Activated effector memory CD4-positive, alpha-beta T cell treated with anti-CD3 and anti-CD28 coated beads, Interleukin-2, amount 50 U/mL, for 16 hours (primary cell): ENCODE results near the gene RGS1.

ENCODE experiments used
- DNase-seq: peaks from one replicate; pipeline ENCODE4 v3.0.0-alpha.2; 2020

Gene RGS1

GRCh38 chr1:192575499-192576189, at the start of gene RGS1:
RGS1 (plus strand) TSS chr1:192575773; CDS start chr1:192575793, 20 bp downstream.
- DNase-seq = peak; percentile 89

- no peak for DNase-seq
Measured at GRCh38 chr1:192527111-192527795, 48.3 kb upstream of the RGS1 start.

GRCh38 chr1:192527950-192528349, 47.6 kb upstream of the RGS1 start:
- no peak for DNase-seq

- DNase-seq = no peak
Measured at GRCh38 chr1:192529031-192529755, 46.4 kb upstream of the RGS1 start.

GRCh38 chr1:192529811-192530210, 45.8 kb upstream of the RGS1 start:
- no peak for DNase-seq

GRCh38 chr1:192530254-192530653, 45.3 kb upstream of the RGS1 start:
- DNase-seq = no peak

- DNase-seq = peak; percentile 81
Measured at GRCh38 chr1:192531037-192531703, 44.4 kb upstream of the RGS1 start.

- no peak for DNase-seq
Measured at GRCh38 chr1:192534666-192535065, 40.9 kb upstream of the RGS1 start.

- no peak for DNase-seq
Measured at GRCh38 chr1:192535916-192536664, 39.5 kb upstream of the RGS1 start.

- DNase-seq = no peak
Measured at GRCh38 chr1:192538407-192539296, 36.9 kb upstream of the RGS1 start.

GRCh38 chr1:192539297-192540092, 36.1 kb upstream of the RGS1 start:
- DNase-seq = no peak

GRCh38 chr1:192543445-192543844, 32.1 kb upstream of the RGS1 start:
- no peak for DNase-seq

- no peak for DNase-seq
Measured at GRCh38 chr1:192545896-192546521, 29.6 kb upstream of the RGS1 start.

- DNase-seq = no peak
Measured at GRCh38 chr1:192546596-192547190, 28.9 kb upstream of the RGS1 start.

GRCh38 chr1:192547501-192547900, 28.1 kb upstream of the RGS1 start:
- no peak for DNase-seq

- DNase-seq = no peak
Measured at GRCh38 chr1:192549937-192550336, 25.6 kb upstream of the RGS1 start.

- no peak for DNase-seq
Measured at GRCh38 chr1:192550922-192551534, 24.5 kb upstream of the RGS1 start.

- DNase-seq = no peak
Measured at GRCh38 chr1:192552760-192553191, 22.8 kb upstream of the RGS1 start.

GRCh38 chr1:192553741-192554140, 21.8 kb upstream of the RGS1 start:
- DNase-seq = no peak
